NCI-H187 treated with DMSO at 0.1 percent for 48 hours (cell line): ENCODE data around the gene PTPRN2.

Source experiments
- DNase-seq: peaks from one replicate; lab custom pipeline; 2025; lab: John Stamatoyannopoulos, UW

PTPRN2 gene

DNA sequence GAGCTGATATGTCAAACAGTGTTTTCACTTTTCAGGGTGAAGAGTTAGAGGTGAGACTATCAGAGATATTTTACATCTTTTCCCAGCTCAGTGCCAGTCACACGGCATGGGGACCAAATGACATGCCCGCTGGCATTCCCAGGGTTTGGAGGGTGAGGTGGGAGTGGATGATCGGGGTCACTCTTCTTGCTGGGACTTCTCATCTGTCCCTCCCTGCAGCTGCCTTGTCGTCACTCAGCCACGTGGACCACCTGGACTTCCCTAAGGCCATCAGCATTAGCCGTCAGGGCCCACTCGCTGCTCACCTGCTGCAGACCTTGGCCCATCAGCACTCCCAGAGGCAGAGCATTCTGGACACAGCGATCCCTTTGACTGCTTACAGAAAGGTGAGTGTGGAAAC is 949.1 kb downstream of the PTPRN2 start:
- no peak for DNase-seq

DNA sequence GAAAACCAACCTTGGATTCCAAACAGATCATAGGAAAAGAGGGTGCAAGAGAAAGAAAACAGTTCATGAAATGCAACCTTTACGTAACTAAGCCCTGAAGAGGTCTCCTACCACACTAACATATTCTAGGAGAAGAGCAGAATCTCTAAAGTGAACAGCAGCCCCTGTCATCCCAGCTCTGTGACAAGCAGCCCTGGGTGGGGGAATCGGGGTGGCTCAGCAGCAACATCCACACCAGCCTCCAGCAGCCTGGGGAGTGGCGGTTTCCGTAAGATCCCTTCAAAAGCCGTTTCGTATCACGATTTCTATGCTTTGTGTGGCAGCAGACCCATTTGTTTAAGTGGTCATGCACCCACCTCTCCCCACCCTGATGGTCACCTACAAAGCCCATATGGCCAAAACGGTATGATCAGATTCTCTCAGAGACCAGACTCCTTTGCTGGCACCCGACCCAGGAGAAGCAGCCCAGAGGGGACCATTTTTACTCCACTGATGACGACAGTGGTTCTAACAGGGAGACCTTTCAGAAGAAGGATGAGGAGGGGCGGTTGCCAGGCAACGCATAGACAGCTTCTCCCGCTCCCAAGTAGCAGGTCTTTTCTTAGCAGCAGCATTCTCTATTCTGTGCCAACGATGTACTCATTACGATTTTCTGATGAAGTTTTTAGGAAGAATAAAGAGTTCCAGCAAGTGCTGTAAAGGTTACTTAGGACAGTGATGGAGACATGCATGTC is 950.2 kb downstream of the PTPRN2 start:
- no peak for DNase-seq

DNA sequence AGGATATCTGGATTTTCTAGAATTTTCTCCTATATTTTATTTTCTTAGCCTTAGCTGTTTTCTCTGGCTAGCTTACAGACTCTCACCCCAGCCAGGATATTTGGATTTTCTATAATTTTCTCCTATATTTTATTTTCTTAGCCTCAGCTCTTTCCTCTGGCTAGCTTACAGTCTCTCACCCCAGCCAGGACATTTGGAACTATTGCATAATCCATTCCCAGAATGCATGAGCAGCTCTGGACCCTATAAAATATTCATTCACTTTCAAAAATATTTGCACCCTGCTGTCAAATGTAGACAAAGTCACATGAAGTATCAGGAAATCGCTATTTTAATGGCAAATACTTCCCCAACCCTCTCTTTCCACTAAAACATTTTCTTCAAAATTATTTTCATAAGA is 952.0 kb downstream of the PTPRN2 start:
- DNase-seq, result no peak

DNA sequence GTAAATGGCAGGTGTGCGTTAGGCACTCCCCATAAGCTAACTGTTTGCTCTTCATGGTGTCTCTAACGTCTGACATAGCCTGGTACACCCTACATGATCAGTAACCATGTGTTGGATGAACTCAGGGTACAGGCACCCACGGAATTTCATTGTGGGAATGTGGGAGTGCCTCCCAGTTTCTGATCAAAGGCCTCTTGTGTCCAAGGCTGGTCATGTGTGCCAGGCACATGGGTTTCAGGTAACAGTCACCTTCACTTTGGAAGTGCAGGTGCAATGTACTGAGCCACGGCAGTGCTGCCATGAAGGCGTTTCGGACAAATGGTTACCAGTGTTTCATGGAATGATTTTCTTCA is 952.5 kb downstream of the PTPRN2 start:
- no peak for DNase-seq

DNA sequence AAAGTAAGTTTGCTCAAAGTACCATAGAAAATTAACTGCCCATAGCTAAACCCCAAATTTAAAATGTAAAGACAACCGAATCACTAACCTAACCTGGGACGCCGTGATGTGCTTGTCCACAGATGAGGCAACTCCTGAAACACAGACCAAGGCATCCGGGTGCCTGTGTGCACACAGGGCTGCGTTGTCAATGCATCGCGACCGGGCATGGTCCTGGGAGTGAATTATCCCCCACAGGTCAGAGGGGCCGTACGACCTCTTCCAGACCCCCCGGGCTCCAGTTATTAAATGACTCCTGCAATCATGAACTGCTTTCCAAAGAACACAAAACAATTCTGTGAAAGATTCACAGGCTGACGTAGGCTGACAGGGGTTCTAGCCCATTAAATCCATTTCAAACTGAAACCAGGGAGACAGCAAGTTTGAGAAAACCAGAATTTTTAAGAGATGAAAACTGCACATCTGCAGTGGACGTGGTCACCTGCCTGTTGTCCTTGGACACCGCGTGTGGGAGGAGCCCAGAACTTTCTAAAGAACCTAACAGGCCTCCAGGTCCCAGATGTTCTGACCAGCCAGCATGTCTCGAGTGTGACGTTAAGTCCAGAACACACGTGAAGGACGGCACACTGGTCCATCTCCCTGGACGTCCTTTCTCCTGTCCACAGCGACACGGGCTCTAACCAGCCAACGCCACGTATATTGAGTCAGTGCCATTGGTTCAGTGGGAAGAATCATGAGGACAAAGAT is 953.0 kb downstream of the PTPRN2 start:
- no peak for DNase-seq

DNA sequence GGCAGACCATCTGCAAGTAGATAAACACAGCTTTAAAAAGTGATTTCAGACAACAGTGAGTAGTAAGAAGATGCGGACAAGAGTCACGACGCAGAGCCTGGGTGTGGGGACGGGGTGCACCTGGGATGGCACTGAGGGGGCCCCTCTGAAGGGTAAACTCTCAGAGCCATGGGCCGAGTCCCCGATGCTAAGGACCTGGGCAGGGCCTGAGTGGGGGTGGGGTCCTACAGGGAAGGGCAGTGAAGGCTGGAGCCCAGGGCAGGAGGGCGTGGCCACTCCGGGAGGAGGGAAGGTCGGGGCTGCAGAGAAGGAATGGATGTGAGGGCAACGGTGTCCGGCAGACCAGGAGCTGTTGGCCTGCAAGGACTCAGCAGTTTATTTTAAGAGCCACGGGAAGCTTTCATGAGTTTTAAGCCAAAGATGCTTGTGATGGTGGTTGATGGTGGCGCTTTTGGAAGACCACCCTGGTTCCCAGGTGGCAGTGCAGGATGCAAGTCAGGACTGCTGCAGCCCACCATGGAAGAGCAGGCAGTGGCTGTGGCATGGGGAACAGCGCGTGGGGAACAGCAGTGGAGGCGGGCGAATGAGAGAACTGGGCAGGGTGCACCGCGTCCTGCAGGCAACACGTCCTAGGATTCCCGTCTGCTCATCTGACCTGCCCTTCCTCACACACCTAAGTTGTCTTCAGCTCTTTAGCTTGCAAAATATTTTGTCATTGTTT is 954.0 kb downstream of the PTPRN2 start:
- DNase-seq, result no peak

DNA sequence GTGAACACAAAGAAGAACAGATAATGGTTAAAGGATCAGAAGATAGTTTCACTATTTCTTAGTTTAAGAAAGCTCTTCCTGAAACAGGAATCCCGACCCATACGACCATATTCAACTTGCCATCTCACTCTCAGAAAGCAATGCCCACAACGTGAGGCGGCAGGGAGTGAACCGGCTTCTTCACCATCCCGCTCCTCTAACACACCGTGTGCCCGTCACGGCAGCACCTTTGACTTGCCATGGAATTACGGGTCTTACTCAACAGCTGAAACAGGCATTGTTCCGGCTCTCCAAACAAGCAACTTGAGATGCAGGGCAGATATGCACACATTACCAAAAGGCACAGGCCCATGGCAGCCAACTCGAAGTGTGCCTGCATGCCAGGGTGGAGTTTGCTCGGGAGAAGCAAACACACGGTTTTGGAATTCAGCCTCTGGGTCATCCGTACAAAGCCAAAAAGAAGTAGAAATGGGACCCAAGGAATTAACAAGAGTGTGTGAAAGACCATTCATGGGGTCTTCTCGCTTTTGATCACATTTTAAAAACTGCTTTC is 957.2 kb downstream of the PTPRN2 start:
- DNase-seq, result no peak

DNA sequence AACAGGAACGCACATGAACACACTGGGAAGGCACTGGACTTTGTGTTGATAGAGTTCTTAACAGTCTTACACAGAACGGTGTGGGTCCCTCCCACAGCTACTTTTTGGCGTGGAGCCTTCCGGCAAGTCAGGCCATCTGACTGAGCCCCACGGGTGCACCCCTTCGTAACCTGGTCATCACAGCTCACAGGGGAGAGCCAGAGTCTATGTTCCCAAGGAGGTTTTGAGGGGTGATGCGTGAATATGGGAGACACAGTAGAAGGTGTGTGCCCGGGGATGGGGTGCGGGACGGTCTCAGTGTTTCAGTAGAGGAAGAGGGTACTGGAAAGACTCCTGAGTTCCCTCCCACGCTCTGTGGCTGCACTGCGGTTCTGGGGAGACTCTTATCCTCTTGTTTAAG is 959.2 kb downstream of the PTPRN2 start:
- no peak for DNase-seq

DNA sequence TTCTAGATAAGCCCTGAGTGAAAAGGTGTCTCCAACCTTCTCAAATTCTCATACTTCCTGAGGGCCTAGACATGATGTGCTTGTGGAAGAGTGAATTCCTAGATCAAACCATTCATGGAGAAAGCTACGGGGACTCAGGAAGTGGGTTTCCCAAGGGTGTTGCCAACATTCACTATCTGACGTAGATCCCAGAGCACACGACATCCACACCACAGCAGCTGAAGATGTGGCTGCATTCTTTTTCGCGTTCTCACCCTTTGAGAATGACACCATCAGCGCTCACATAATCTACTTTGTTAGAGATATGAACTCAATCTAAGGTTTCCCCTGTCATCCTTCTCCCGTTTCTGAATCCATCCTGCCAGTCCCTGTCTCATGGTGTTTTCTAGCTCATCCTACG is 960.0 kb downstream of the PTPRN2 start:
- no peak for DNase-seq

DNA sequence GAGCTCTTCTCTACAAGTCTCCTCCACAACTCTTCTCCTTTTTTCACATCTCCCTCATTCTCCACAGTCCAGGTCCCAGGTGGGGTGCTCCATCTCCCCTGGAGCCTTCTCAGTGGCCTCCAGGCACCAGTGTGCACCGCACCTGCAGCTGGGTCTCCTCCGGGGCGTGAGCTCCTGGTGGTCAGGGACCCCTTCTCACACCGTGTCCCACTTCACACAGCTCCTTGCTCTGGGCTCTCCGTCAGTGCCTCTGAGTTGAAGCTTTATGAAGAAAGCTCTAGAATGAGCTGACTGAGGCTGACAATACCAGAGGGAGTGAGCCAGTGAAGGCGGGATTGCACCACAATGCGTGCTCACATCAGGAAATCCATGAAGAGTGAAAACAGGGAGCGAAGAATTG is 960.6 kb downstream of the PTPRN2 start:
- DNase-seq, result no peak

DNA sequence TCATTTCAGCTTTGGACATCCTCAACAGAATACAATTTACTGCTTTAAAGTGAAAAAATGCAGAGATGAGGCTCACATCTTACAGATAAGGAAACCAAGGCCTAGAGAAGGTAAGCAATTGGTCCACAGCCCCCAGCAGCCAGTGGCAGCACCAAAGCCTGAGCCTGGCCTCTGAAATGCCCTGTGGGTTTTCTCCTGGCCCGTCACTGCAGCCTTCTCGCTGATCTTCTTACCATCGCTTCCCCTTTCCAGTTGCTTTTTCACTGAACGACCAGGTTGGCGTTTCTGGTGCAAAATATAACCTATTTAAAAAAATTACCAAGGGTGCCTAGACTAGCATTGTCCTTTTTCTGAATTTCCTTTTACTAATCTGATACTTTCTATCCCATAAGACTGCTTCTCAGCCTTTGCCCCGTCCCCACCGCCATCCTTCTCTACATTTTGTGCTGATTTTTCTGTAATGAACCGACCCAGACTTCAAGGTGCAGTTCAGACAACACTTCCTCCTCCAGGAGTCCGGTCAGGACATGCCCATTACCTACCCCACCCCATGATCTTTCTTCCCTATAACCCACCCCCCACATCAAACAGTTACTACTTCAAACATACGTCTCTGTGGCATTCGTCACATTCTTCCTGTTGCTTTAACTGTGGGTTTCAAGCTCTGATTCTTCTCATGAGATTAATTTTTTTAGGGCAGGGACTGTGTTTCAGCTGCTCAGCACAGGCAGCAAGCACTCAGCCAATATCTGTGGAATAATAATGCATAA is 961.5 kb downstream of the PTPRN2 start:
- no peak for DNase-seq

DNA sequence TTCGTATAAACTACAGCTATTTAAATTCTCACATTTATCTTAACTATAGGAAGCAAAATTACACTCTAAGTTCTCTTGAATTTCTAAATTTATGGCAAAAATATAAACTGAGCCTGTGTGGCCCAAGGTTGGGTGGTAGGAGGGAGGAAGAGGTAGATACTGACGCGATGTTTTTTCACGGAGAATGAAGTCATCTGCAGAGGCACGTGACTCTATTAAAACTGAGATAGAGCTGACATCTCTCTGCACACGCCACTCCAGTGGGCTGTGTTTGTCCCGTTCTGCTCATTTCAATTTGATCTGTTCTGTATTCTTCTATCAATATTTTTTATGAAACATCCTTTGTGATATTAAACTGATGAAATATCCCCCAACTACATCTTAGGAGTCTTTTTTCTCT is 964.1 kb downstream of the PTPRN2 start:
- no peak for DNase-seq

DNA sequence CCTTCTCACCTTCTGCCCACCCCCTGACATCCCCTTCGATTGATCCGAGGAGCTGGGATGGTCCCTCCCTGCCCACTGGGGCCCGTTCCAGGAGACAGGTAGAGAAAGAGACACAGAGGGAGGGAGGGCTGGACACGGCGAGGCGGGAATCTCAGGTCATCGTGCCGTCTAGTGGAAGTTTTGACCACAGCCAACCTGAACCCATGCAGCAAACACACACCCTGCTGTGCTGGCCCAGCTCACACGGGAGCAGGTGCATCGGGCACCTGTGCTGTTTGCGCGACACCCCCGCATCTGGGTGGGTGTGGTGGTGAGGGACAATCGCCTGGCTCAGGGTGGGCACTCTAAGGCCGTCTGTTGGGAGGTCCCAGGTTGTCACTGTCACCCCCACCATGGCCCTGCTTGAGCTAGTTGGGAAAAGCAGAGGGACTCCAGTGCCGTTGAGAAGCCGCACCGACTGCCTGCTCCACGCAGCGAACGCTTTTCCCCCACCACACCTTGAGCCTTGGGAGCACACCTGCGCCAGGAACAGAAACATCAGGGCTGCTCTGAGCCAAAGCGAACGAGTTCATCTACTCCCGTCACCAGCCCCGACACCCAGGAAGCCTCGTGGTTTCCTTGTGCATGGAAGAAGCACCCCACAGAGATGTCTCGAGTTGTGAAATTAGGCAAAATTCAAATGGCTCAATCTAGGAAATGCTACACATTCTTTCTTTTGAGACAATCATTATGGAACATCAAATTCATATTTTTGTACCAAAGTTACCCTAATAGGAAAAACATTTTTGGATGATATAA is 965.0 kb downstream of the PTPRN2 start:
- DNase-seq, result no peak

DNA sequence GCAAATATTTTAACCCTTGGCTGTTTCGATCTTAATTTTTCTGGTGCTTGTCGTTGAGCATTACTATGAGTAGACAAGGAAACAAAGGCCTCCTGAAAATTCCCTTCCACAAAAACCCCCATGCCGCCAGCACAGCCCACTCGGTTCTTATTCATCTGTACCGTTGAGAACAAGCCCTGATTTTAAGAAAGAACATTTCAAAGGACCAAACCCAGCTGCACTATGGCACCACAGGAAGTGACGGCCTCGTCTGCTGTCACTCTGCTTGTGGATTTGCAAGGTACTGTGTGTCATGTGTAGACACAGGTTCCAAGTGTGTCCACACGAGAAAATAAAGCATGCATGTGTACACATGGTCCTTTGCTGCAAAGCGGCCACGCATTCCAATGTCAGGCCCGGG is 965.6 kb downstream of the PTPRN2 start:
- no peak for DNase-seq

DNA sequence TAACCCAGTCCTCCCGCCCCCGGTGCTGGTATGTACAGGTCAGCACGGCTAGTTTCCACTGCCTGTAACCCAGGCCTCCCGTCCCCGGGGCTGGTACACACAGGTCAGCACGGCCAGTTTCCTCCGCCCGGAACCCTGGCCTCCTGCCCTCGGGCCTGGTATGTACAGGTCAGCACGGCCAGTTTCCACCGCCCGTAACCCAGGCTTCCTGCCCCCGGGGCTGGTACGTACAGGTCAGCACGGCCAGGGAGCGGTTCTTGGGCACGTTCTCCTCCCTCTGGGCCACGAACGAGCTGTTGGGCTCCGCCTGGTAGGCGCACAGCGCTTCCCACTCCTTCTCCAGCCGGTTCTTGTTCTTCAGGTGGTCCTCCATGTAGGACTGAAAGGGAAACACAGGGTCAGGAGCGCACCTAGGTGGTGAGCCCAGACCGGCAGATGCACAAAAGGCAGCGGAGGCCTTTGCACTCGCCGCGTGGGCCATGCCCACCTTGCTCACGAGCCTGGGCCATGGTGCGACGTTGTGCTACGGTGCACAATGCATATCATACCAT is 966.4 kb downstream of the PTPRN2 start:
- DNase-seq, result no peak

DNA sequence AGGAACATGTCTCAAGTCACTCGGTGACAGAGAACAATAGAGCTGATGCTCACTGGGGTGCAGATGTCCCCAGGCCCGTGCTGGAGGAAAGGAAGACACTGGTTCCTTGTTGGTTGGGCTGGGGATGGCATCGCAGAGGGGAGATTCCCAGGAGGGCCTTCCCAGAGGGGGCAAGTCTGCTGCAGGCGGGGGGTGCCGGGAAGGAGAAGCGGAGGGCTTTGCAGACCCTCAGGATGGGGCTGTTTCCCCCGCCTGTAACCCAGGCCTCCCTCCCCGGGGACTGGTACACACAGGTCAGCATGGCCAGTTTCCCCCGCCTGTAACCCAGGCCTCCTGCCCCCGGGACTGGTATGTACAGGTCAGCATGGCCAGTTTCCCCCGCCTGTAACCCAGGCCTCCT is 967.0 kb downstream of the PTPRN2 start:
- DNase-seq, result no peak

DNA sequence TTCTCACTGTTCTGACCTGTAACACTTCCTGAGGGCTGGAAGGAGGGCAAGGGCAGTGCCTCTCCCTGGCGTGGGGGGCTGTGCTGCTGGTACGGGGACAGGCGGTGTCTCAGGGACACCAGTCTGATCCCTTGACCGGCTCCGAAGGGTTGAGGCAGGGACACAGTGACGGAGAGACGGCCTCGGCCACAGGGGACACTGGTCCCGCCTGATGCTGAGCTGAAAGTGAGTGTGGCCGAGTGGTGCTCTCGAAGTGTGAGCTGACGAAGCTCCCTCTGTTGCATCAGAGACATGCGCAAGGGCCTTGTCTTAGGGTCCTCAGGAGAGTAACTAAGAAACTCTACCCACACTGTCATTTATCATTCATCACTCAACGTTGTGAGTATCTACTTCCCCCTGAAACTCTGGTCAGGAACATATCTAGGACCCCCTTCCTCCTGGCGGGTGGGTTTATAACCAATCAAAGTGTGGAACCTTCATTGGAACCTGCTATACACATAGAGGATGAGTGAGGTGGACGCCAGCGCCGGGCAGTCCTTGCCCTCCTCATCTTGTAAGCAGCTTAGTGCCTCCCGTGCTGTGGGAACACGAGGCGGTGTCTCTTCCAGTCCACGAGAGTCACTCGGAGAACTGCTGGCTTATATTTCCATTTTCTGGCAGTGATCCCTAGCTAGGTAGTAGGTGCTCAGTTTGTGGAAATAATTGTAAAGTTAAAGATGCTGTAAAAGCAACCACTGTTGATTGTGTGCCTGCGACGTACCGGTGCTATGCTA is 967.7 kb downstream of the PTPRN2 start:
- no peak for DNase-seq

DNA sequence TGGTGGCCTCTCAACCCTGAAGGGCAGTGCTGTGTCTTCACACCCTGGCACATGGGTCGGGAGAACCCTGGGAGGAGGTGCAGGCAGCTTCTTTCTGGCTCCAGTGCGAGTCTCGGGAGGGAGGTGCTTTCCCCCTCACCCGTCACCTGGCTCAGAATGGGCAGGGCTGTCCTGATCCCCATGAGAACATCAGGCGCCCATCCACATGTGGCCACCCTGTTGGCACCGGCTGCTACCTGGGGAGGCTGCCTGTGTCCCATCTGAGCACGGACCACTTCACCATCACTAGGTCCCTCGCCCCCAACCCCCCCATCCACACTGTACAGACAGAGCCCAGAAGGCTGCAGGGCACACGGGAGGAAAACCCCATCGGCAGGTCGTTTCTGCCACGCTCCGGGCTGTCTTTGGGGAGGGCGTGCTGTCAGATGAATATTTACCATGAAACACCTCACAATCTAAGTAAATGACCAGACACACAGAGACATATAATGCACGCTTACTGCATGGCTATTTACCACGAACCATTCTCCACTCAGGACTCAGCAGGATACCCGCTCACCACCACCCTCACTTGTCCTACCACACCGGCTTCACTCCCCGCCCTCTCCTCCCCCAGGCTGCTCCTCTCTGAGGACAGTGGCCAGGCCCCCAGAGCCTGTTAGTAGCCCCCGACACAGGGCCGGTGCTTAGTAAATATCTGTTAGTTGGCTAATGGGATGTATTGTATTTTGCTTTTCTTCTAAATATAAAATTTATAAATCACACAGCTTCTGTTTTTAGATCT is 968.6 kb downstream of the PTPRN2 start:
- no peak for DNase-seq

DNA sequence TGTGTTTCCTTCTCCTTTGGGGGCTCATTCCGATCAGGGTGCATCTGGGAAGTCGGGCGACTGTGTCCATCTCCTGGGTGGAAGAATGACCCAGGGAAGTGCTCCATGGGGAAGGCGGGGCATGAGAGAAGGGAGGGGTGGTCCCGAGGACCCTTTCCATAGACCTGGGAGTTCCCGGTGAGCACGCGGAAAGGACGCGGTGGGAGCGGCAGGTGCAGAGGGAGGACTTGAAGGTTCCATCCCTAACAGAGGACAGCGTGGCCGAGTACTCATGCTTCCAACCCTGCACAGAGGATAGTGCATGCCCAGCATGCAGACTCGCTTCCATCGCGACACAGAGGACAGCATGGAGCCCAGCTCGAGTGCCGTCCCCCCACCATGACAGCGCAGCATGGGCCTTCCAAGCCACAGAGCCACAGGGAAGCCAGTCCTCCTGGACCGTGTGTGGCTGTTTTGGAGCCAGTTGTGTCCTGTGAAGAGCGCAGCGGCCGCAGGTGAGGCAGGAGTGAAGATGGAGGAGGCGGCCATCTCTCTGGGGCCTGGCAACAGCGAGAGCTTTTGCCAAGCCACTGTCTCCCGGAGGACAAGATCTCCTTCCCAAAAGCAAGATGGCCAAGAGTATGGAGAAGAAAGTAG is 969.4 kb downstream of the PTPRN2 start:
- DNase-seq, result no peak
